HG03432 (cell line): ENCODE measurements around the gene HDAC7.

ENCODE experiments used
- ATAC-seq: cut with Tn5 transposase; IDR thresholded peaks from one replicate; pipeline ENCODE4 v1.9.1; 2021; ENCODE audit warnings: mild to moderate bottlenecking, moderate library complexity; ENCODE audit not compliant: unreplicated experiment

The HDAC7 gene

DNA sequence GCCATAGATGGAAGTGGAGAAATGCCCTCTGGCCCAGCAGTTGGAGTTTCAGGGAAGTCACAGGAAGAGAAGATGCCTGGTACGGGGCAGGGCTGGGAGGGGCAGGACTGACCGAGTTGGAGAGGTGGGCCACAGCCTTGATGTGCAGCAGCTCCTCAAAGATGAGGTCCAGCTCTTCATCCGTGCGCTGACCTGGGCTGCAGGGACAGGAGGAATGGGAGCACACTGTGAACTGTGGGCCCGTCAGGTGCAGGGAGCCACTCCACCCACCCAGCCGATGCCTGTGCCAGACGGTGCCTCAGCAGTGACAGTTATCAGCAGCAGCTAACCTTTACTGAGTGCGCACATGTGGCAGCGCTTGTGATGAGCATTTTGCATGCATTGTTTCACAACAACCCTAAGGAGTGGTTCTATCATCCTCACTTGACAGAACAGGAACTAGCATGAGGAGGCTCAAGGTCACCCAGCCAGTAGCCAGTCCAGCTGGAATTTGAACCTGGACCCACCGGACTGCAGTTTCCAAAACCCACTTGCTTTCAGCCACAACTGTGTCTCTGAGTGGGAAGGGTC, 69.4 kb downstream of the HDAC7 start:
- no peak for ATAC-seq

- ATAC-seq = no peak
Measured at GRCh38 chr12:47748899-47749298, 70.8 kb downstream of the HDAC7 start.

GRCh38 chr12:47748507-47748828, 71.2 kb downstream of the HDAC7 start:
- ATAC-seq = no peak

DNA sequence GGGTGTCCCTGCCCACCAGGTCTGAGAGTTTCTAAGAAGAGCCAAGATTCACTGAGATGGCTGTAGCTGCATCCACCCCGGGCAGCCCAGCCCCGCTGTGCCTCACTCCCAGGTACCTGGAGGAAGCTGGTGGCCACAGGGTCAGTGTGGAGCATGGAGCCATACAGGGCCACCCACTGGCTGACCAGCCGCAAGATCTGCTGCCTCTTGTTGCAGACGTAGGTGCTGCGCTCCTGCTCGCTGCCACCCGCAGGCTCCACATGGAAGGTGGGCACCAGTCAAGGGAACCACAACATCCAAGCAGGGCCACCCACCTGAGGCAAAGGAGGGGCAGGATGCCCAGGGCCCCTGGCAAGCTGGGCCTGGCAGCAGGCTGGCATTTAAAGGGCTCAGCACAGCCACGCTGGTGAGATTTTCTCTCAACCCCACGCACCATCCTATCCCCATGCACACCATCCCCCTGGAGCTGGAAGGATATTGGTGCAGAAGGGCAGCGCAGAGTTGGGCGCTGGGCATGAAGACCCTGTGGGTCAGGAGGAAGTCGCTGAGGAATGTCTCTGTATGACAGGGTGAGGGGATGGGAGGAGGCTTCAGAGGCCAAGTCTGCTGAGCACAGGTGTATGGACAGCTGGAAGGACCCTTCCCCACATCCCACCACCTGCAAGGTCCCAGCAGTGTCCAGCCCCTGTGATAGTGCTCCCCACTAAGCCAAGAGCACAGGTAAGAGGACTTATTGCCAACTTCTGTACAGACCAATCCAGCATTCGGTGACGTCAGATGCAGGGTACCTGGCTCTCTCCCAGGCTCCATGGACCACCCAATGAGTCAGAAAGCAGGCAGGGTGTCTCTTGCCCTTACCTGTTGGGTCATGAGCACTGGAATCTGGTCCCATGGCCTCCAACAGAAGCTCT, 71.9 kb downstream of the HDAC7 start:
- no peak for ATAC-seq

DNA sequence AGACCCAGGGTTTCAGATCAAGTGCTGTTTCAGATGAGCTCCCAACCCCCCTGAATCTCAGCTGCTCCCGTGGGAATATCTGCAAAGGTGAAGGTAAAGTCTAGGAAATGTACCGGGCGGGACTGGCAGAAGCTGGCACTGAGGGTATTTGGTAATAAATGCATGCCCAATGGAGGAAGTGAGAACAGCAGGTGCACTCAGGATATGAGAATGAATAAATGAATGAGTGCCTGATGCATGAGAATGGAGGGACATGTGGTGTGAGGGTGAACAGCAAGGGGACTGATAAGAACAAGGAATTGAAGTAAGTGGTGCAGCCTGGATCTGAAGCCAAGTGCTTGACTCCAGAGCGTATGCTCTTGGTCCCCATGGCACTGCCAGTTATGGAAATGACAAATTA, 72.6 kb downstream of the HDAC7 start:
- no peak for ATAC-seq

DNA sequence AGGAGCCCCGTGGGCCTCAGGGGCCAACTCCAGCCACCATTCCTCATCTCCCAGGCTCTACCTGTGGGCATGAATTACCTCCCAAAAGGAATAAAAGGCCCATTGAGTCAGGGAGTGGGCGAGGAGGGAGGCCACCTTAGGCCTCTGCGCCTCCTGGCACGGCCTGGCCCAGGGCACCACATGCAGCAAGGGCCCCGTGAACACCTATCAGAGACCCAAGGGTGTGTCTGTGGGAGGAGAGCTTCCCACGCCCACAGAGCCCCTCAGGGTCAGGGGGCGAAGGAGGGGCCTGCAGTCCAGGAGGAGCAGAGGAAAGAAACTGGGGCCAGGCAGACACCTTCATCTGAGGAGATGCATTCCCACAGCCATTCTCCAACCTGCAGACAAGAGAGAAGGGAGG, 73.2 kb downstream of the HDAC7 start:
- no peak for ATAC-seq

DNA sequence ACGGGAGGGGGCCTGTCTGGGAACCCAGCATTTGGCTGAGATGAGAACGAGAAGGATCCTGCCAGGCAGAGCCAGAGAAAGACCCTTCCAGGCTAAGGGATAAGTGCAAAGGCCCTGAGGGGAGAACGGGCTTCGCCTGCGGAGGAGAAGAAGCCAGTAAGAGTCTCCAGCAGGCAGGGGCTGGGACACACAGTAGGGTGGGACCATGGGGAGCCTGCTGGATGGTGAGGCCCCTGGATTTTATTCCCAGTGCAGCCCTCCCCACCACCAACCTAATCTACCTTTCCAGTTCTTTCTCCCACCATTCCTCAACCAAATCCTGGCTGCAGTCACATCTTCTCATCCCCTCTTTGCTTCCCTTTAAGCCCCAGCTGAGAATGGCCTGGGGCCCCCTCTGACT, 73.6 kb downstream of the HDAC7 start:
- ATAC-seq = no peak

DNA sequence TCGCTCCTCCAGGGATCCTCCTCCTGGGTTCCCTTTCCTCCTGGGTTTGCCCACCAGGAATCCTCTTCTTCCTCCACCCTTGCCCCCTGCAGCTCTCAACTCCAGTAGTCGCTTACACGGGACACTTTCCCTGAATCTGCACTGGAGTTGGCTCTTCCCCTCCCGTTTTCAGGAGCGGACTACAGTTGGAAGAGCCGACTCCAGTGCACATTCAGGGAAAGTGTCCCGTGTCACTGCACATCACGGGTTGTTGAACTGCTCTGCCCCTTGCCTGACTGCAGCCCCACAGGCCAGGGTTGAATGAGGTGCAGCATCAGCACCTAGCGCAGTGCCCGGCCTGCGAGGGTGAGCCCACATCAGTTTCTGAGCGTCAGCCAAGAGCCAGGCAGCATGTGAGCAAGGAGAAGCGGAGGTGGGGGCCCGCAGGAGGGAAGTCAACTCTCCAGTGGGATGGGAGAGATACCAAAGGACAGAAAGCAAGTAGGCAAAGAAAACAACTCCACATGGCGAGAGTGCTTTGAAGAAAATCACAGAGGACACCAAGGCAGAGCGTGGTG, 74.1 kb downstream of the HDAC7 start:
- no peak for ATAC-seq

DNA sequence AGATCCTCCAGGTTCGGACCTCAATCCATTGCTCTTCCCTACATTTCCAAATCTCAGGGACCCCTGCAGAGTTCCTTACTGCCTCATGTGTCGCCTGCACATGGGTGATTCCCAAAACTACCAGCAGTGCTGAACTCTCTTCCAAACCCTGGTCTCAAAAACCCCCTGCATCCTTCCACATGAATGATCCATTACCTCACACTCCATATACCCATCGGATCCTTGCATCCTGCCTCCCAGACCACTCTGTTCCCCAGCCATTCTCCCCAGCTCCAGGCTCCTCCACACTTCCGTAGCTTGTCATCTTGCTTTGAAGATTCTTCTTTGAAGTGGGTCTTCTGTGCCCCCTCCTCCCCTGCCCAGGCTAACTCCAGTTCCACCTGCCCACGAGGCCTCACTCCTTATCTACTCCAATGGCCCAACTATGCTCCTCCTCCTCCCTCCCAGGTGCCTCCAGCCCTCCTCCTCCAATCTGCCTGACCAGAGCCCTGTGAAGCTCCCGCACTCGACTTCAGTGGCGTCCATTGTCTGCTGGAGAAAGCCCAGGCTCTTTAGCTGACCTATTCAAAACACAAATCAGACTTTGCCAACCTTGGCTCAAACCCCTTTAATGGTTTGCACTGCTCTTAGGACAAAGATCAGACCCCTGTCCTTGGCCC, 74.8 kb downstream of the HDAC7 start:
- ATAC-seq = no peak

DNA sequence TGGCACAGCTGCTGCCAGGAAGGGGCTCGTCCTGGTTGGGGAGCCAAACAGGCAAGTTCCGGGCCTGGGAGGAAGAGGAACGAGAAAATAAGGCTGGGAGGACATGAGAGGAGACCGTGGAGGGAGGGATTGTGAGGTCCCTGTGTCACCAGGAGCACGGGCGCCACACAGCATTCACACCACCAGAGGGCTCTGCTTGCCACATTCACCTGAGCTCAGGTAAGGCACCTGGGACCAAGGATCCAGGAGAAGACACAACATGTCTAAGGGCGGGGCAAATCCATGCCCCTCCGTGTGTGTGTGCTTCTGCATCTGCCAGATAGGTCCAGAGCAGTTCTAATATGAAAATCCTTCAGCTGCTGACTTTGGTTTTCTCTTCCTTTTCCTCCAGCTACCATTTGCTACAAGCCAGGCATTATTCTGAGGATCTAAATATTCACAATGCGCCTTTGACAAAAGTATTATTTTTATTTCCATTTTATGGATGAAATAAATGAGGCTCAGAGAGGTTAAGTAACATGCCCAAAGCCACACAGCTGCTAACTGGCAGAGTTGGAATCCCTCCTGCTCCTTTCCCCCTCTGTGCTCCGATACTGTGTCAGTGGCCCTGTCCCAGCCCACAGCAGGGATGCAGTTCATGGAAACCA, 75.6 kb downstream of the HDAC7 start:
- no peak for ATAC-seq

DNA sequence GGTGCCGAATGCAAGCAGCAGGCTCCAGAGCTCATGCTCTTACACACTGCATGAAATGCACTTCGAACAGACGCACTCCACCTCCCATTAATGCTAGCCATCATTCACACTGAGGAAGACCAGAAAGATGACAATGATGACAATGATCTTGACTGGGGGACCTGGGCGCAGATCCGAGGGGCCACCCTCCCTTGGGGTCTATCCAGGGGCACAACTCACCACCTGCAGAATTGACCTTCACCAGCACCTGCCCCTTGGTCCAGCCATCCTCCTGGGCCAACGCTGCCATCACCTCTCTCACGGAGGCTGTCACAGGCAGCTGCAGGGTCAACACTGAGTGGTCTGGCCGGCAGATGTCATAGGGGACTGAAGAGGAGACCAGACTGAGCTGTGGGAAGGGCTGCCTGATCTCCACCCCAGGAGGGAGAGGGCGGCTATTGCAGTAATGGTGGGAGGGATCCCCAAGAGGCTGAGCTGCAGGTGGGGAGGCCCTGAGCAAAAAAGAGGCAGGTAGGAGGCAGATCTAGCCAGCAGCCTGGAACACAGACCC, 76.3 kb downstream of the HDAC7 start:
- no peak for ATAC-seq

DNA sequence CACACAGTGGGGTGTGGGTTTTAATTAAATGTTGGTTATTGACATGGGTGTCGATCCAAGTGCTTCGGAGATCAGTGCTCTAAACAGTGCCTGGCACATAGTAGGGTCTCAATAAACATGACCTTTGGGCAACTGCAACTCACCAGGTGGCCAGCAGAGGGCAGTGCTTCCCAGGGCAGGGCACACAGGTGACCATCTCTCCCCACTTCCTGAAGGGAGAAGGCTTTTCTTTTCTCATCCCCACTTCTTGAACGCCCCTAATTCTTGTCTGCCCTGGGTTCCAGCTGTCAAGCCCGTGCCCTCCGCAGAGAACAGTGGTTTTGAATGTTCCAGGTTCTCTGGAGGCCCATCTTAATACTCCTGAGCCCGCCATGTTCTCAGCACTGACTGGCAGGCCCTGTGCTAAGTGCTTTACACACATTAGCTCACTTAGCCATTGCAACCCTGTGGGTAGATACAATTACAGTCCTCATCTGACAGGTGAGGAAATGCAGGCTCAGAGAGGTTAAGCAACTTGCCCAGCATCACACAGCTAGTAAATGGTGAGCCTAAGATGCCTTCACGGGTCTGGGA, 77.4 kb downstream of the HDAC7 start:
- ATAC-seq = no peak

DNA sequence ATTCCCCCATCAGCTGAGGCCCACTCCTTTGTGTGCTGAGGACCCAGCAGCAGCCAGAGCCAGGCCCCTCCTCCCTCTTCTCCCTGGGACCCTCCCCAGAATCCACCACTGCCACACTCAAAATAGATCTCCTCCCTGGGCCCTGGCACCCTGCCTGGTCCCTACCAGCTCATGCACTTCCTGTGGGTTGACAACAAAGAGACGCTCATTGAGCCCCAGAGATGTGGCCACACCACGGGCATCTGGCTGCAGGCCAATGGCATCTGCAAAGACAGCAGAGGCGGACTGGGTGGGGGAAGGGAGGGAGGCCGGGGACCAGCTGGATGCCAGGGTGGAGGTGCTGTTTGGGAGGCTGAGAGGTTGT, 78.4 kb downstream of the HDAC7 start:
- ATAC-seq = peak; percentile 38

DNA sequence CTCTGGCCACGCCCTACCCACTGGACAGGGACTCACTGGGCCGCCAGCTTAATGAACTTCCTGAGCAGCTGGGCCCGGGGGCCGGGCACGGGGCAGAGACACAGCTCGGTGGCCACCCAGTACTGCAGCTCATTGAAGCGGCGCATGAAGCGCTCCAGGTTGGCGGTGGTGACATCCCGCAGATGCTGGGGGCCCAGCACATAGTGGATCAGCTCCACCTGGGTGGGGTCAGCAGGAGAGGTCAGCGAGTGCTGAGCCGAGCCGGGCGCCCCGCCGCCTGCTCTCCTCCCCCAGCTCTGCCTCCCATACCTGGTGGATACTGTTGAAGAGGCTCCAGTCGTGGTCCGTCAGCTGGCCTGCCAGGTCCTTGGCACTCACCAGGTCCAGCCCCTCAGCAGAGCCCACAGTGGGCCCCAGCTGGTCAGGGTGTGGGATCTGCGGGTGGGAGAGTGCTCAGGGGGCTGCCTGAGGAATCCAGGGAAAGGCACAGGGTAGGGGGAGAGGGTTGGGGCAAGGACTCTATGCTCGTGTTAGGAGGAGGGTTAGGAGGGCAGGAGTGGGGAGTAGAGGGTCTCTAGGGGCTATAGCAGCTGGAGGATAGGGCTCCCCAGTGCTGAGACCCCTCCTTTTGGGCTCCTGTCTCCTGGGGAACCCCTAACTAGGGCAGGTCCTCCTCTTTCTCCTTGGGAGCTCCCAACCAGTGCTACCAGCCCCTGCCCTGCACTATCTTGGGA, 78.9 kb downstream of the HDAC7 start:
- ATAC-seq = peak; percentile 56

DNA sequence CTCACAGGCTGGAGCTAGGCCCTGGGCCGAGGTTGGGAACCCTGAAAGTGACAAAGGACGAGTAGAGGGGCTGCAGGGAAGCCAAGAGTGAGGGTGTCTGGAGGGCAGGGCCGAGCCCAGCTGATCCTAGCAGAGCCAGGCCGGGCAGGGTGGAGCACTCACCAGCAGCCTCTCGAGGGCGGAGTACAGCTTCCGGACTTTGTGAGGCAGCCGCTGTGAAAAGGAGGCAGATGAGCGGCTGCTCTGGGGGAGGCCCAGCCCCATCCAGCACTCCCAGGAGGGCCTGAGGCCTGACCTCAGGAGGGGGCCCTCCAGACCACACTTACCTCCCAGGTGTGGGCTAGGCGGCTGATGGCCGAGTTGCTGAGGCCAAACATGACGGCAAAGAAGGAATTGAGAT, 79.7 kb downstream of the HDAC7 start:
- peak; percentile 68 for ATAC-seq

GRCh38 chr12:47739297-47739696, 80.4 kb downstream of the HDAC7 start:
- no peak for ATAC-seq

- no peak for ATAC-seq
Measured at GRCh38 chr12:47737936-47738594, 81.6 kb downstream of the HDAC7 start.

DNA sequence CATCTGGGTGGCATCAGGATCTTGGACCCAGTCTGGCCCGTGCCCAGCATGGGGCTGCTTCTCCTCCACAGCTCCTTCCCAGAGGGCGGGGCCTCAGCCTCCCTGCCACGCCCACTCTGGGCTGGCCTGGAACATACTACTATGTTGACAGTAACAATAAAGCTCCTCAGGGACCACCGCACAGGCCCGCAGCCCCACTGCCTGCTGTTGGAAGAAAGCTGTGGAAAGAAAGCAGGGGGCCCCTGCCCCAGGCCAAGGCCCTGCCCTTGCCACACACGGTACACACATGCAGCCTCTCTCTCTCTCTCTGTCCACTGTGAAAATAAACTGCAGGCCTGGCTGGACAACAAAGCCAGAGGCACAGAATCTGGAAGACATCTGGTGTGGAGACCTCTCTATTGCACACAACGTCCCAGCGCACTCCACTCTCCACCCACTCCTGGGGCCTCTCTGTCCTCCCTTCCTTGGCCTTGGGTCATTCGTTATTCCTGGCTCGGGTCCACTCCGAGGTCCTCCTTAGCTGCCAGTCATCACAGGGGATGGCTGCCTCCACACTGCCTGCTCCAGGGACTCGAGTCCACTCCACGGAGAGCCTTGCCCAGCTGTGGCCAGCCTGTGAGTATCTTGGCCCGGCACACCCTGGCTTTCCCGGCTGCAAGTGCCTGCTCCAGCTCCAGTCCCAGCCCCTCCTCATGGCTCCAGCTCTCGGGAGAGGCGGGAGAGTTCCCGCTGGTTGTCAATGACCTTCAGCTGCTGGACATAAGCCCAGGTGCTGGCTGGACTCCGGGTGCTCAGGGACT, 82.6 kb downstream of the HDAC7 start:
- no peak for ATAC-seq

- ATAC-seq = no peak
Measured at GRCh38 chr12:47736216-47736615, 83.5 kb downstream of the HDAC7 start.
